ENCODE measurements around the gene C15orf39.

C15orf39 gene

GRCh38 chr15:75211436-75212199, 9.9 kb downstream of the C15orf39 start:
- no peaks in the 10 kb centered on the region for H3K9me3 ChIP-seq (ENCODE audit: insufficient read depth, low read length)
- no peak overlapping the region for H3K27ac ChIP-seq (ENCODE audit: low read depth, low read length)
- no peak overlapping the region for H2AFZ ChIP-seq (ENCODE audit: low read depth, low read length, severe bottlenecking)
- H3K27me3 ChIP-seq (ENCODE audit: low read length): no peaks in the 10 kb centered on the region
- no peak overlapping the region for H3K4me3 ChIP-seq (ENCODE audit: insufficient read depth, low read length, poor library complexity, severe bottlenecking)
- H3K36me3 ChIP-seq (ENCODE audit: low read length): no peaks in the 10 kb centered on the region
- no peak overlapping the region for H3K9ac ChIP-seq (ENCODE audit: low read length)
- TF ChIP-seq CTCF (IDR thresholded peaks at IDR 0.05; ENCODE audit: insufficient read depth, low read length, poor library complexity, severe bottlenecking) (no peak), EZH2phosphoT487 (conservative IDR thresholded peaks at IDR 0.05; ENCODE audit: low read length) (no peak)
- H4K20me1 ChIP-seq (ENCODE audit: low read depth, low read length): peaks cover 13% of the 10 kb centered on the region
- H3K9me2 ChIP-seq (replicated peaks; ENCODE audit: insufficient read depth, low read length): no peaks in the 10 kb centered on the region
- peaks cover 31% of the 10 kb centered on the region for H3K79me2 ChIP-seq (ENCODE audit: insufficient read depth, low read length)
- H3K4me2 ChIP-seq (ENCODE audit: low read depth, low read length, poor library complexity, severe bottlenecking): no peak overlapping the region
- no peaks in the 10 kb centered on the region for H3F3A ChIP-seq (ENCODE audit: insufficient read depth)

GRCh38 chr15:75212200-75212858, 10.6 kb downstream of the C15orf39 start:
- no peaks in the 10 kb centered on the region for H3K27me3 ChIP-seq (ENCODE audit: low read length)
- no peak overlapping the region for H2AFZ ChIP-seq (ENCODE audit: low read depth, low read length, severe bottlenecking)
- peaks cover 25% of the 10 kb centered on the region for H3K79me2 ChIP-seq (ENCODE audit: insufficient read depth, low read length)
- no peak overlapping the region for H3K4me3 ChIP-seq (ENCODE audit: insufficient read depth, low read length, poor library complexity, severe bottlenecking)
- no peak for TF ChIP-seq EZH2phosphoT487 (conservative IDR thresholded peaks at IDR 0.05; ENCODE audit: low read length)
- TF ChIP-seq CTCF (IDR thresholded peaks at IDR 0.05; ENCODE audit: insufficient read depth, low read length, poor library complexity, severe bottlenecking): no peak
- H3F3A ChIP-seq (ENCODE audit: insufficient read depth): no peaks in the 10 kb centered on the region
- H3K27ac ChIP-seq (ENCODE audit: low read depth, low read length): no peak overlapping the region
- no peak overlapping the region for H3K9ac ChIP-seq (ENCODE audit: low read length)
- no peaks in the 10 kb centered on the region for H3K36me3 ChIP-seq (ENCODE audit: low read length)
- no peaks in the 10 kb centered on the region for H3K9me2 ChIP-seq (replicated peaks; ENCODE audit: insufficient read depth, low read length)
- no peaks in the 10 kb centered on the region for H3K9me3 ChIP-seq (ENCODE audit: insufficient read depth, low read length)
- no peak overlapping the region for H3K4me2 ChIP-seq (ENCODE audit: low read depth, low read length, poor library complexity, severe bottlenecking)
- peaks cover 13% of the 10 kb centered on the region for H4K20me1 ChIP-seq (ENCODE audit: low read depth, low read length)

GRCh38 chr15:75213212-75213767, 11.6 kb downstream of the C15orf39 start:
- no peaks in the 10 kb centered on the region for H3K9me2 ChIP-seq (replicated peaks; ENCODE audit: insufficient read depth, low read length)
- no peak overlapping the region for H2AFZ ChIP-seq (ENCODE audit: low read depth, low read length, severe bottlenecking)
- no peak overlapping the region for H3K4me2 ChIP-seq (ENCODE audit: low read depth, low read length, poor library complexity, severe bottlenecking)
- H3K79me2 ChIP-seq (ENCODE audit: insufficient read depth, low read length): peaks cover 16% of the 10 kb centered on the region
- TF ChIP-seq CTCF (IDR thresholded peaks at IDR 0.05; ENCODE audit: insufficient read depth, low read length, poor library complexity, severe bottlenecking) (no peak), EZH2phosphoT487 (conservative IDR thresholded peaks at IDR 0.05; ENCODE audit: low read length) (no peak)
- H3K36me3 ChIP-seq (ENCODE audit: low read length): no peaks in the 10 kb centered on the region
- no peaks in the 10 kb centered on the region for H3K27me3 ChIP-seq (ENCODE audit: low read length)
- H3K4me3 ChIP-seq (ENCODE audit: insufficient read depth, low read length, poor library complexity, severe bottlenecking): no peak overlapping the region
- peaks cover 13% of the 10 kb centered on the region for H4K20me1 ChIP-seq (ENCODE audit: low read depth, low read length)
- no peaks in the 10 kb centered on the region for H3F3A ChIP-seq (ENCODE audit: insufficient read depth)
- no peak overlapping the region for H3K27ac ChIP-seq (ENCODE audit: low read depth, low read length)
- no peak overlapping the region for H3K9ac ChIP-seq (ENCODE audit: low read length)
- no peaks in the 10 kb centered on the region for H3K9me3 ChIP-seq (ENCODE audit: insufficient read depth, low read length)

Measured in SU-DHL-6 (cell line).